ENCODE measurements around the gene NAXD.
"Not testable (repeated sequence)": the region's sequence is repeated elsewhere in the genome, so short reads cannot be mapped to it uniquely, and the experiment has no call there.

Gene NAXD

DNA sequence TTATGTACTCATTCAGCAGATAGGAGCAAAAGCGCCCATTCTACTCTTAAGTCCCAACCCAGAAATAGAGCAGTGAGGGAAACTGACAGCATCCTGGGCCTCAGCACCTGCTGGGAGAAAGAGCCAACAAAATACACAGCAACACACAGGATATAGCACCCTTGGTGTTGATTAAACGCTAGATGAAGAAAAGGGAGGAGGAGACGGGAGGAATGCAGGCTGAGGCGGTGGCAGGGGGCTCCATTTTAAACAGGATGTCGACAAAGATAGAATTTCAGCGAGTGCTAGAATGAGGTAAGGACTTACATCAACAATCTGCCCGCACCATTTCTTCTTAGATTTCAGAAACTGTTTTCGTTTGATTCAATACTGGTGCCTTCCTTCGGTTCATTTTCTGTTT is 49.2 kb upstream of the NAXD start:
- ChIA-PET CTCF (interaction anchor here (0.6 kb wide), 1 partner anchor 110 kb away, joined by 3 read pairs; no protein-coding TSS in a partner anchor), POLR2A (no interaction called here)
- H3K4me1 ChIP-seq (ENCODE audit: control insufficient read depth, insufficient read depth, low read length), result peaks cover 2% of the 10 kb centered on the region; the same call in 1 of the 2 replicates
- no peak overlapping the region for H3K4me3 ChIP-seq (ENCODE audit: low read depth, low read length)
- H3K36me3 ChIP-seq (ENCODE audit: control insufficient read depth in 2 of 2, insufficient read depth in 1 of 2, low read length in 2 of 2), result no peaks in the 10 kb centered on the region
- TF ChIP-seq ZSCAN30 (tag by site-specific recombination; IDR thresholded peaks at IDR 0.05), result no peak
- TF ChIP-seq ZFP37 (tag by site-specific recombination; IDR thresholded peaks at IDR 0.05), result no peak
- no peak for TF ChIP-seq KLF8 (tag by site-specific recombination; IDR thresholded peaks at IDR 0.05)
- no peak for TF ChIP-seq ZNF548 (tag by site-specific recombination; IDR thresholded peaks at IDR 0.05)
- TF ChIP-seq ZNF140 (tag by site-specific recombination; IDR thresholded peaks at IDR 0.05), result no peak
- no peak for TF ChIP-seq ZNF175 (tag by site-specific recombination; IDR thresholded peaks at IDR 0.05)
- no peak for TF ChIP-seq ZNF211 (tag by site-specific recombination; IDR thresholded peaks at IDR 0.05; ENCODE audit: low read depth)
- TF ChIP-seq ZFHX2 (tag by site-specific recombination; conservative IDR thresholded peaks at IDR 0.05), result no peak
- TF ChIP-seq KLF10 (tag by site-specific recombination; IDR thresholded peaks at IDR 0.05), result no peak
- no peak for TF ChIP-seq ZNF785 (tag by site-specific recombination; IDR thresholded peaks at IDR 0.05)
- TF ChIP-seq ZNF394 (tag by site-specific recombination; IDR thresholded peaks at IDR 0.05; ENCODE audit: borderline replicate concordance), result no peak
- no peak for TF ChIP-seq BCL11A (tag by site-specific recombination; IDR thresholded peaks at IDR 0.05; ENCODE audit: low read depth)
- TF ChIP-seq, protein P1, sequence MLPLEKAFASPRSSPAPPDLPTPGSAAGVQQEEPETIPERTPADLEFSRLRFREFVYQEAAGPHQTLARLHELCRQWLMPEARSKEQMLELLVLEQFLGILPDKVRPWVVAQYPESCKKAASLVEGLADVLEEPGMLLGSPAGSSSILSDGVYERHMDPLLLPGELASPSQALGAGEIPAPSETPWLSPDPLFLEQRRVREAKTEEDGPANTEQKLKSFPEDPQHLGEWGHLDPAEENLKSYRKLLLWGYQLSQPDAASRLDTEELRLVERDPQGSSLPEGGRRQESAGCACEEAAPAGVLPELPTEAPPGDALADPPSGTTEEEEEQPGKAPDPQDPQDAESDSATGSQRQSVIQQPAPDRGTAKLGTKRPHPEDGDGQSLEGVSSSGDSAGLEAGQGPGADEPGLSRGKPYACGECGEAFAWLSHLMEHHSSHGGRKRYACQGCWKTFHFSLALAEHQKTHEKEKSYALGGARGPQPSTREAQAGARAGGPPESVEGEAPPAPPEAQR (tag by site-specific recombination; IDR thresholded peaks at IDR 0.05), result no peak
- no peak for TF ChIP-seq ZBTB48 (tag by site-specific recombination; IDR thresholded peaks at IDR 0.05)
- TF ChIP-seq ZNF830 (tag by site-specific recombination; IDR thresholded peaks at IDR 0.05; ENCODE audit: low read depth), result no peak
- TF ChIP-seq ZNF274 (IDR thresholded peaks at IDR 0.05; ENCODE audit: low read length), result no peak
- no peak for TF ChIP-seq ZNF274 (tag by site-specific recombination; IDR thresholded peaks at IDR 0.05; ENCODE audit: borderline replicate concordance)
- TF ChIP-seq, protein P2, sequence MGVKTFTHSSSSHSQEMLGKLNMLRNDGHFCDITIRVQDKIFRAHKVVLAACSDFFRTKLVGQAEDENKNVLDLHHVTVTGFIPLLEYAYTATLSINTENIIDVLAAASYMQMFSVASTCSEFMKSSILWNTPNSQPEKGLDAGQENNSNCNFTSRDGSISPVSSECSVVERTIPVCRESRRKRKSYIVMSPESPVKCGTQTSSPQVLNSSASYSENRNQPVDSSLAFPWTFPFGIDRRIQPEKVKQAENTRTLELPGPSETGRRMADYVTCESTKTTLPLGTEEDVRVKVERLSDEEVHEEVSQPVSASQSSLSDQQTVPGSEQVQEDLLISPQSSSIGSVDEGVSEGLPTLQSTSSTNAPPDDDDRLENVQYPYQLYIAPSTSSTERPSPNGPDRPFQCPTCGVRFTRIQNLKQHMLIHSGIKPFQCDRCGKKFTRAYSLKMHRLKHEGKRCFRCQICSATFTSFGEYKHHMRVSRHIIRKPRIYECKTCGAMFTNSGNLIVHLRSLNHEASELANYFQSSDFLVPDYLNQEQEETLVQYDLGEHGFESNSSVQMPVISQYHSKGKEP (tag by site-specific recombination; IDR thresholded peaks at IDR 0.05), result no peak
- no peak for TF ChIP-seq ZNF623 (tag by site-specific recombination; IDR thresholded peaks at IDR 0.05)
- TF ChIP-seq, protein P3, sequence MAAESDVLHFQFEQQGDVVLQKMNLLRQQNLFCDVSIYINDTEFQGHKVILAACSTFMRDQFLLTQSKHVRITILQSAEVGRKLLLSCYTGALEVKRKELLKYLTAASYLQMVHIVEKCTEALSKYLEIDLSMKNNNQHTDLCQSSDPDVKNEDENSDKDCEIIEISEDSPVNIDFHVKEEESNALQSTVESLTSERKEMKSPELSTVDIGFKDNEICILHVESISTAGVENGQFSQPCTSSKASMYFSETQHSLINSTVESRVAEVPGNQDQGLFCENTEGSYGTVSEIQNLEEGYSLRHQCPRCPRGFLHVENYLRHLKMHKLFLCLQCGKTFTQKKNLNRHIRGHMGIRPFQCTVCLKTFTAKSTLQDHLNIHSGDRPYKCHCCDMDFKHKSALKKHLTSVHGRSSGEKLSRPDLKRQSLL (tag by site-specific recombination; IDR thresholded peaks at IDR 0.05), result no peak
- H3K9me3 ChIP-seq (ENCODE audit: control insufficient read depth, insufficient read depth, low read depth, low read length), result no peaks in the 10 kb centered on the region
- H3K27ac ChIP-seq (ENCODE audit: extremely low read depth, low read depth, low read length), result no peak overlapping the region

- CTCF ChIA-PET, result no interaction called here
These were observed 46.7 kb upstream of the NAXD start for GRCh38 chr13:110568612-110569011.

GRCh38 chr13:110569962-110570361 is 45.4 kb upstream of the NAXD start:
- not testable (repeated sequence) for H3K9me3 ChIP-seq (ENCODE audit: control insufficient read depth, insufficient read depth, low read depth, low read length); H3K27ac ChIP-seq (ENCODE audit: extremely low read depth, low read depth, low read length); H3K4me3 ChIP-seq (ENCODE audit: low read depth, low read length); H3K36me3 ChIP-seq (ENCODE audit: control insufficient read depth in 2 of 2, insufficient read depth in 1 of 2, low read length in 2 of 2); H3K4me1 ChIP-seq (ENCODE audit: control insufficient read depth, insufficient read depth, low read length)
- POLR2A ChIA-PET, result interaction anchor here (0.6 to 0.7 kb wide), 2 partner anchors 338 to 377 kb away, joined by 3 read pairs; no protein-coding TSS in a partner anchor
- CTCF ChIA-PET, result interaction anchor here (0.6 kb wide), 1 partner anchor 91 kb away, joined by 3 read pairs; no protein-coding TSS in a partner anchor

More at GRCh38 chr13:110568612-110569011, 46.7 kb upstream of the NAXD start:
- no peak overlapping the region for H3K4me3 ChIP-seq (ENCODE audit: low read depth, low read length)
- no peak overlapping the region for H3K27ac ChIP-seq (ENCODE audit: extremely low read depth, low read depth, low read length)
- TF ChIP-seq ZNF548 (tag by site-specific recombination; IDR thresholded peaks at IDR 0.05), result peak; percentile 76
- TF ChIP-seq, protein P4, sequence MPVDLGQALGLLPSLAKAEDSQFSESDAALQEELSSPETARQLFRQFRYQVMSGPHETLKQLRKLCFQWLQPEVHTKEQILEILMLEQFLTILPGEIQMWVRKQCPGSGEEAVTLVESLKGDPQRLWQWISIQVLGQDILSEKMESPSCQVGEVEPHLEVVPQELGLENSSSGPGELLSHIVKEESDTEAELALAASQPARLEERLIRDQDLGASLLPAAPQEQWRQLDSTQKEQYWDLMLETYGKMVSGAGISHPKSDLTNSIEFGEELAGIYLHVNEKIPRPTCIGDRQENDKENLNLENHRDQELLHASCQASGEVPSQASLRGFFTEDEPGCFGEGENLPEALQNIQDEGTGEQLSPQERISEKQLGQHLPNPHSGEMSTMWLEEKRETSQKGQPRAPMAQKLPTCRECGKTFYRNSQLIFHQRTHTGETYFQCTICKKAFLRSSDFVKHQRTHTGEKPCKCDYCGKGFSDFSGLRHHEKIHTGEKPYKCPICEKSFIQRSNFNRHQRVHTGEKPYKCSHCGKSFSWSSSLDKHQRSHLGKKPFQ (tag by site-specific recombination; IDR thresholded peaks at IDR 0.05), result no peak
- no peak for TF ChIP-seq ZNF211 (tag by site-specific recombination; IDR thresholded peaks at IDR 0.05; ENCODE audit: low read depth)
- no peaks in the 10 kb centered on the region for H3K36me3 ChIP-seq (ENCODE audit: control insufficient read depth in 2 of 2, insufficient read depth in 1 of 2, low read length in 2 of 2)
- POLR2A ChIA-PET, result no interaction called here
- peaks cover 2% of the 10 kb centered on the region; the same call in 1 of the 2 replicates for H3K4me1 ChIP-seq (ENCODE audit: control insufficient read depth, insufficient read depth, low read length)
- no peaks in the 10 kb centered on the region for H3K9me3 ChIP-seq (ENCODE audit: control insufficient read depth, insufficient read depth, low read depth, low read length)
